Raji (cell line): ENCODE data around the gene IFT74.

ENCODE experiments used
- POLR2A ChIP-seq: IDR thresholded peaks from 2 replicates; pipeline ENCODE4 v1.6.1; 2011; ENCODE audit warnings: low read depth, low read length, control low read depth; ENCODE audit not compliant: insufficient read depth

Gene IFT74

GRCh38 chr9:27037499-27037898, 81.3 kb downstream of the IFT74 start:
- TF ChIP-seq POLR2A = no peak

GRCh38 chr9:27041746-27042145, 85.5 kb downstream of the IFT74 start:
- TF ChIP-seq POLR2A = no peak

- TF ChIP-seq POLR2A = no peak
Observed at GRCh38 chr9:27042476-27042875, 86.3 kb downstream of the IFT74 start.

- no peak for TF ChIP-seq POLR2A
Observed at GRCh38 chr9:27043176-27043575, 87.0 kb downstream of the IFT74 start.

- no peak for TF ChIP-seq POLR2A
Observed at GRCh38 chr9:27047136-27047535, 90.9 kb downstream of the IFT74 start.

- TF ChIP-seq POLR2A = no peak
Observed at GRCh38 chr9:27053369-27054022, 97.3 kb downstream of the IFT74 start.

GRCh38 chr9:27054125-27054524, 97.9 kb downstream of the IFT74 start:
- TF ChIP-seq POLR2A = no peak

- no peak for TF ChIP-seq POLR2A
Observed at GRCh38 chr9:27054841-27055240, 98.6 kb downstream of the IFT74 start.

- no peak for TF ChIP-seq POLR2A
Observed at GRCh38 chr9:27059412-27059811, 103.2 kb downstream of the IFT74 start.

GRCh38 chr9:27059907-27060306, 103.7 kb downstream of the IFT74 start:
- no peak for TF ChIP-seq POLR2A

GRCh38 chr9:27065288-27065687, 109.1 kb downstream of the IFT74 start:
- TF ChIP-seq POLR2A = no peak

GRCh38 chr9:27073841-27074728, 117.9 kb downstream of the IFT74 start:
- no peak for TF ChIP-seq POLR2A

- TF ChIP-seq POLR2A = no peak
Observed at GRCh38 chr9:27078685-27079084, 122.5 kb downstream of the IFT74 start.

GRCh38 chr9:27085456-27085855, 129.2 kb downstream of the IFT74 start:
- TF ChIP-seq POLR2A = no peak

GRCh38 chr9:27086818-27087680, 130.8 kb downstream of the IFT74 start:
- TF ChIP-seq POLR2A = no peak
